ENCODE results near the gene FCRLB.
"Not testable (repeated sequence)": the region's sequence is repeated elsewhere in the genome, so short reads cannot be mapped to it uniquely, and the experiment has no call there.

The FCRLB gene

GRCh38 chr1:161768461-161768860 lies 47.1 kb downstream of the FCRLB start:
- ChIA-PET CTCF (no interaction called here), POLR2A (no interaction called here)
- TF ChIP-seq HDGF (IDR thresholded peaks at IDR 0.05; ENCODE audit: borderline replicate concordance) (no peak), SP1 (IDR thresholded peaks at IDR 0.05) (no peak), FOXA1 (IDR thresholded peaks at IDR 0.05) (no peak), BHLHE40 (IDR thresholded peaks at IDR 0.05; ENCODE audit: borderline replicate concordance) (no peak), FOXM1 (IDR thresholded peaks at IDR 0.05; ENCODE audit: borderline replicate concordance) (no peak), LEF1 (IDR thresholded peaks at IDR 0.05; ENCODE audit: borderline replicate concordance) (no peak), TARDBP (IDR thresholded peaks at IDR 0.05) (no peak), CTBP1 (IDR thresholded peaks at IDR 0.05; ENCODE audit: borderline replicate concordance) (no peak), ELF4 (IDR thresholded peaks at IDR 0.05) (no peak), L3MBTL2 (conservative IDR thresholded peaks at IDR 0.05) (no peak), ZNF384 (IDR thresholded peaks at IDR 0.05) (no peak), NFRKB (IDR thresholded peaks at IDR 0.05) (no peak), ARNT (IDR thresholded peaks at IDR 0.05) (no peak), PKNOX1 (IDR thresholded peaks at IDR 0.05) (no peak), SUZ12 (IDR thresholded peaks at IDR 0.05) (no peak), FOXK2 (IDR thresholded peaks at IDR 0.05) (no peak)
- no peak for DNase-seq (ENCODE audit: extremely low spot score)

GRCh38 chr1:161768986-161769672 lies 47.8 kb downstream of the FCRLB start:
- ChIA-PET CTCF (no interaction called here), POLR2A (no interaction called here)
- DNase-seq (ENCODE audit: extremely low spot score): no peak
- no peak for TF ChIP-seq SP1 (IDR thresholded peaks at IDR 0.05)
- TF ChIP-seq ELF4 (IDR thresholded peaks at IDR 0.05): no peak
- no peak for TF ChIP-seq LEF1 (IDR thresholded peaks at IDR 0.05; ENCODE audit: borderline replicate concordance)
- no peak for TF ChIP-seq HDGF (IDR thresholded peaks at IDR 0.05; ENCODE audit: borderline replicate concordance)
- TF ChIP-seq BHLHE40 (IDR thresholded peaks at IDR 0.05; ENCODE audit: borderline replicate concordance): no peak
- TF ChIP-seq FOXM1 (IDR thresholded peaks at IDR 0.05; ENCODE audit: borderline replicate concordance): no peak
- TF ChIP-seq SUZ12 (IDR thresholded peaks at IDR 0.05): no peak
- TF ChIP-seq ZNF384 (IDR thresholded peaks at IDR 0.05): no peak
- TF ChIP-seq FOXK2 (IDR thresholded peaks at IDR 0.05): no peak
- no peak for TF ChIP-seq FOXA1 (IDR thresholded peaks at IDR 0.05)
- no peak for TF ChIP-seq NFRKB (IDR thresholded peaks at IDR 0.05)
- TF ChIP-seq TARDBP (IDR thresholded peaks at IDR 0.05): no peak
- TF ChIP-seq ARNT (IDR thresholded peaks at IDR 0.05): no peak

GRCh38 chr1:161769673-161770045 lies 48.3 kb downstream of the FCRLB start:
- DNase-seq (ENCODE audit: extremely low spot score); POLR2A ChIA-PET; CTCF ChIA-PET: not testable (repeated sequence)

- ChIA-PET POLR2A (no interaction called here), CTCF (no interaction called here)
- no peak for TF ChIP-seq ELF4 (IDR thresholded peaks at IDR 0.05)
- no peak for TF ChIP-seq NFRKB (IDR thresholded peaks at IDR 0.05)
- no peak for DNase-seq (ENCODE audit: extremely low spot score)
These were observed 48.9 kb downstream of the FCRLB start for GRCh38 chr1:161770250-161770649.

GRCh38 chr1:161771161-161771560 lies 49.8 kb downstream of the FCRLB start:
- TF ChIP-seq FOXK2 (IDR thresholded peaks at IDR 0.05): no peak
- no peak for TF ChIP-seq ELF4 (IDR thresholded peaks at IDR 0.05)
- TF ChIP-seq BHLHE40 (IDR thresholded peaks at IDR 0.05; ENCODE audit: borderline replicate concordance): no peak
- no peak for TF ChIP-seq ZNF384 (IDR thresholded peaks at IDR 0.05)
- TF ChIP-seq NFRKB (IDR thresholded peaks at IDR 0.05): no peak
- no peak for TF ChIP-seq LEF1 (IDR thresholded peaks at IDR 0.05; ENCODE audit: borderline replicate concordance)
- TF ChIP-seq CTBP1 (IDR thresholded peaks at IDR 0.05; ENCODE audit: borderline replicate concordance): no peak
- no peak for TF ChIP-seq SUZ12 (IDR thresholded peaks at IDR 0.05)
- POLR2A ChIA-PET: no interaction called here
- DNase-seq (ENCODE audit: extremely low spot score): no peak
- CTCF ChIA-PET: interaction anchor here (0.7 to 1.7 kb wide), 2 partner anchors 21 to 25 kb away, joined by 5 to 6 read pairs; no protein-coding TSS in a partner anchor

GRCh38 chr1:161771973-161772372 lies 50.6 kb downstream of the FCRLB start:
- CTCF ChIA-PET: interaction anchor here (1.7 kb wide), 1 partner anchor 20 kb away, joined by 6 read pairs; no protein-coding TSS in a partner anchor

More at GRCh38 chr1:161771973-161772372, 50.6 kb downstream of the FCRLB start:
- POLR2A ChIA-PET: interaction anchor here (1.6 kb wide), 1 partner anchor 22 kb away, joined by 4 read pairs; the partner anchor contains the start of gene DUSP12
- no peak for DNase-seq (ENCODE audit: extremely low spot score)
- TF ChIP-seq FOXA1 (IDR thresholded peaks at IDR 0.05) (no peak), SP1 (IDR thresholded peaks at IDR 0.05) (no peak), CTBP1 (IDR thresholded peaks at IDR 0.05; ENCODE audit: borderline replicate concordance) (no peak), FOXK2 (IDR thresholded peaks at IDR 0.05) (no peak), ARNT (IDR thresholded peaks at IDR 0.05) (no peak), TARDBP (IDR thresholded peaks at IDR 0.05) (no peak), BHLHE40 (IDR thresholded peaks at IDR 0.05; ENCODE audit: borderline replicate concordance) (no peak), FOXM1 (IDR thresholded peaks at IDR 0.05; ENCODE audit: borderline replicate concordance) (no peak), L3MBTL2 (conservative IDR thresholded peaks at IDR 0.05) (no peak), ELF4 (IDR thresholded peaks at IDR 0.05) (no peak), PKNOX1 (IDR thresholded peaks at IDR 0.05) (no peak), HDGF (IDR thresholded peaks at IDR 0.05; ENCODE audit: borderline replicate concordance) (no peak), SUZ12 (IDR thresholded peaks at IDR 0.05) (no peak), LEF1 (IDR thresholded peaks at IDR 0.05; ENCODE audit: borderline replicate concordance) (no peak), NFRKB (IDR thresholded peaks at IDR 0.05) (no peak), ZNF384 (IDR thresholded peaks at IDR 0.05) (no peak)
